ENCODE results near the gene UBE2G1. TPM values are rescaled to one million over a fixed set of nuclear protein-coding genes. Genes with fewer than 3 reads are reported as not detected.

Gene UBE2G1
- total RNA-seq, 1 experiment from 2014 or later, result 65.1 TPM

DNA sequence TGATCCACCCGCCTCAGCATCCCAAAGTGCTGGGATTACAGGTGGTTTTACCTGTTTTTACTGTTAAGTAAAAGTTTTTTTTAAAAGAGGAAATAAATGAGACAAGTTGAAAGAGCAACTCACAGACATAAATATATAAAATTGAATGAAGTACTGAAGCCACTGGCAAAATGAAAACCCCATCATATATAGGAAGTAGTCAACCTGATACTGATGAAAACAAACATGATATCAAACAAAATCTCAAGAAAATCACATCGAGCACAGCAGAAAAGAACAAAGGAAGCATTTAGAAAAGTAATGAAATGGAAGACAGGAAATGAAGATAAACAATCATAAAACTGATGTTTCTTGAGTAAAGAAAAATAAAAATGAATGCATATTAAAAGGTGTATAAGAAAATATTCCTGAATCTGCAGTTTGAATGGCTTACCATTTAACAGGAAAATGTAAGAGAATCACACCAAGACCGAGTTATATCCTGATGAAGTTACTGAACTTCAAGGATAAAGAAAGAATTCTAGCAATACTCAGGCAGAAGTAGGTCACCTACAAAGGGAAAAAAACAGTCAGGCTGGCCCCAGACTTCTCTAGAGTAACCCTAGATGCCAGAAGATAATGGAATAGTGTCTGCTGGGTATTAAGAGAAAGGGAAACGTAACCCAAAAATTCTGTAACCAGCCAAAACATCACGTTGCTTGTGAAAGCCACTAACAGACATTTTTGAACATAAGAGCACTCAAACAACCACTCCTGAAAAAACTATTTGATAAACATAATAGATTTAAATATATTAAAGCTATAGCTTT lies 31.5 kb downstream of the UBE2G1 start:
- no TSS peak for BruUV-seq (replicated peaks)

GRCh38 chr17:4334332-4334731 lies 32.1 kb downstream of the UBE2G1 start:
- ChIA-PET POLR2A (no interaction called here), CTCF (interaction anchor here (1.3 kb wide), 1 partner anchor 10 kb away, joined by 5 read pairs; no protein-coding TSS in a partner anchor)
- peaks cover 11% of the 10 kb centered on the region for H3K36me3 Mint-ChIP-seq (ENCODE audit: insufficient read depth, unreplicated experiment)
- no peaks in the 10 kb centered on the region for H3K9me3 Mint-ChIP-seq (ENCODE audit: unreplicated experiment)
- intact Hi-C loops (cut with micrococcal nuclease), result no loop called here
- no peak overlapping the region for H3K4me3 Mint-ChIP-seq (ENCODE audit: unreplicated experiment)
- DNase-seq (ENCODE audit: unreplicated experiment), result no peak
- BruUV-seq (replicated peaks), result no TSS peak
- no peaks in the 10 kb centered on the region for H3K27me3 Mint-ChIP-seq (ENCODE audit: insufficient read depth, unreplicated experiment)
- H3K4me1 Mint-ChIP-seq (ENCODE audit: insufficient read depth, unreplicated experiment), result peaks cover 41% of the 10 kb centered on the region
- no peak for TF ChIP-seq CTCF (IDR thresholded peaks at IDR 0.05; ENCODE audit: unreplicated experiment)
- H3K27ac Mint-ChIP-seq (ENCODE audit: low read depth, unreplicated experiment), result peak overlapping the region; percentile 13

More for the DNA sequence above, 31.5 kb downstream of the UBE2G1 start:
- POLR2A ChIA-PET, result no interaction called here
- intact Hi-C loops (cut with micrococcal nuclease), result no loop called here
- CTCF ChIA-PET, result interaction anchor here (1.3 kb wide), 1 partner anchor 9 kb away, joined by 5 read pairs; no protein-coding TSS in a partner anchor
- no peak for TF ChIP-seq CTCF (IDR thresholded peaks at IDR 0.05; ENCODE audit: unreplicated experiment)
- Mint-ChIP-seq H3K27me3 (ENCODE audit: insufficient read depth, unreplicated experiment) (no peaks in the 10 kb centered on the region), H3K4me1 (ENCODE audit: insufficient read depth, unreplicated experiment) (peaks cover 35% of the 10 kb centered on the region), H3K4me3 (ENCODE audit: unreplicated experiment) (no peak overlapping the region), H3K27ac (ENCODE audit: low read depth, unreplicated experiment) (peak overlapping the region; percentile 13), H3K9me3 (ENCODE audit: unreplicated experiment) (no peaks in the 10 kb centered on the region), H3K36me3 (ENCODE audit: insufficient read depth, unreplicated experiment) (peaks cover 16% of the 10 kb centered on the region)
- DNase-seq (ENCODE audit: unreplicated experiment), result no peak

GRCh38 chr17:4333041-4333440 lies 33.4 kb downstream of the UBE2G1 start:
- H3K36me3 Mint-ChIP-seq (ENCODE audit: insufficient read depth, unreplicated experiment), result peaks cover 11% of the 10 kb centered on the region
- no peak overlapping the region for H3K27ac Mint-ChIP-seq (ENCODE audit: low read depth, unreplicated experiment)
- no peaks in the 10 kb centered on the region for H3K27me3 Mint-ChIP-seq (ENCODE audit: insufficient read depth, unreplicated experiment)
- no peak for TF ChIP-seq CTCF (IDR thresholded peaks at IDR 0.05; ENCODE audit: unreplicated experiment)
- no peak for DNase-seq (ENCODE audit: unreplicated experiment)
- peaks cover 43% of the 10 kb centered on the region for H3K4me1 Mint-ChIP-seq (ENCODE audit: insufficient read depth, unreplicated experiment)
- intact Hi-C loops (cut with micrococcal nuclease), result no loop called here
- no peaks in the 10 kb centered on the region for H3K9me3 Mint-ChIP-seq (ENCODE audit: unreplicated experiment)
- no peak overlapping the region for H3K4me3 Mint-ChIP-seq (ENCODE audit: unreplicated experiment)
- POLR2A ChIA-PET, result interaction anchor here (0.6 to 1.6 kb wide), 7 partner anchors 11 to 757 kb away, joined by 3 to 6 read pairs (median 3); no protein-coding TSS in a partner anchor
- no TSS peak for BruUV-seq (replicated peaks)
- CTCF ChIA-PET, result no interaction called here

DNA sequence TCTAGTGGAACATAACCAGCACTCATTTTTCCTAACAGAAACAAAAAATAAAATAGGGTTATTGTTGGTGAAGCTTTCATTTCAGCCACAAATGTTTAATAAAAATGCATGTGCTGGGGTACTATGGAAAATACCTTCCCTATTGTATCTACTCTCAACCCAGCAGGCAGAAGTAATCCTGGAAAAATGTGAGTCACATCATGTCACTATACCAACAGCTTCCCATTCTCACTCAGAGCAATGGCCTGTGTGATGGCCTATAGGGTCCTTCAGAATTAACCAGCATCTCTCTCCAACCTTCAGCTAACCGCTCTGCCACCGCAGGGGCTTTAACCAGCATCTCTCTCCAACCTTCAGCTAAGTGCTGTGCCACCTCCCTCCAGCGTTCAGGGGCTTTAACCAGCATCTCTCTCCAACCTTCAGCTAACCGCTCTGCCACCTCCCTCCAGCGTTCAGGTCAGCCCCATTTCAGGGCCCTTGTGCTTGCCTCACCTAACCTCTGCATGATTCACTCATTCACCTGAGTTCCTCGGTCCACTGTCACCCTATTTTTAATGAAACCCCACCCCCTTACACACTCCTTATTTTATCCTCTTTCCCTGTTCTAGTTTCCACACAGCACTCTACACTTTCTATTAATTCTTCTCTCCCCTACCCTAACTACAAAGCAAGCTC lies 34.0 kb downstream of the UBE2G1 start:
- CTCF ChIA-PET, result interaction anchor here (0.8 kb wide), 1 partner anchor 132 kb away, joined by 4 read pairs; no protein-coding TSS in a partner anchor
- H3K27me3 Mint-ChIP-seq (ENCODE audit: insufficient read depth, unreplicated experiment), result no peaks in the 10 kb centered on the region
- no peak for TF ChIP-seq CTCF (IDR thresholded peaks at IDR 0.05; ENCODE audit: unreplicated experiment)
- H3K4me3 Mint-ChIP-seq (ENCODE audit: unreplicated experiment), result no peak overlapping the region
- H3K4me1 Mint-ChIP-seq (ENCODE audit: insufficient read depth, unreplicated experiment), result peaks cover 50% of the 10 kb centered on the region
- H3K9me3 Mint-ChIP-seq (ENCODE audit: unreplicated experiment), result no peaks in the 10 kb centered on the region
- no peak overlapping the region for H3K27ac Mint-ChIP-seq (ENCODE audit: low read depth, unreplicated experiment)
- intact Hi-C loops (cut with micrococcal nuclease), result no loop called here
- DNase-seq (ENCODE audit: unreplicated experiment), result peak; percentile 23
- POLR2A ChIA-PET, result interaction anchor here (0.6 to 1.6 kb wide), 7 partner anchors 12 to 758 kb away, joined by 3 to 6 read pairs (median 3); no protein-coding TSS in a partner anchor
- H3K36me3 Mint-ChIP-seq (ENCODE audit: insufficient read depth, unreplicated experiment), result peaks cover 11% of the 10 kb centered on the region
- BruUV-seq (replicated peaks), result no TSS peak
